ENCODE measurements around the gene LIMK2.

GRCh38 chr22:31295360-31295759, 83.3 kb downstream of the LIMK2 start:
- TF ChIP-seq CTCF (IDR thresholded peaks at IDR 0.05) (no peak), POLR2AphosphoS5 (IDR thresholded peaks at IDR 0.05) (no peak), POLR2A (IDR thresholded peaks at IDR 0.05) (no peak), EP300 (IDR thresholded peaks at IDR 0.05) (no peak)

Measured in suprapubic skin (tissue), 4 donors.